Spinal cord (tissue), 10 donors: Measurements from ENCODE around the gene EPHB1. TPM values are rescaled to one million over a fixed set of nuclear protein-coding genes. Genes with fewer than 3 reads are reported as not detected.

Experiments used
- DNase-seq, 6 donors: peaks; one replicate each; pipeline versions ENCODE4 v3.0.0 to v3.0.0-alpha.2; 2013 to 2015; ENCODE audit warnings: low spot score in 6 of 6, low read depth in 4 of 6
- H3K27ac ChIP-seq: one replicate; pipeline ENCODE4 v1.5.1; 2013; ENCODE audit warnings: low read depth, low read length, control low read depth
- H3K27me3 ChIP-seq: one replicate; pipeline ENCODE4 v1.6.1; 2013; ENCODE audit warnings: low read length; ENCODE audit not compliant: control insufficient read depth, insufficient read depth
- H3K36me3 ChIP-seq: one replicate; pipeline ENCODE4 v1.6.1; 2013; ENCODE audit warnings: low read length; ENCODE audit not compliant: control insufficient read depth, insufficient read depth
- H3K4me1 ChIP-seq: one replicate; pipeline ENCODE4 v1.6.1; 2013; ENCODE audit warnings: low read length; ENCODE audit not compliant: control insufficient read depth, insufficient read depth
- H3K4me3 ChIP-seq: one replicate; pipeline ENCODE4 v1.5.1; 2013; ENCODE audit warnings: low read depth, low read length, control low read depth
- H3K9me3 ChIP-seq: one replicate; pipeline ENCODE4 v1.6.1; 2013; ENCODE audit warnings: low read length; ENCODE audit not compliant: control insufficient read depth, insufficient read depth
- WGBS: methylation state at CpG from one replicate; pipeline ENCODE4 v1.1.5; 2013; ENCODE audit warnings: missing lambda C conversion rate; ENCODE audit not compliant: insufficient coverage; 5-methylcytosine and 5-hydroxymethylcytosine counted together
- polyA plus RNA-seq, 2 donors: library from polyadenylated mRNA; unstranded; fragments of 120-200 nt; gene quantifications; one replicate each; pipeline ENCODE4 v1.2.1, GENCODE V29; 2013; ENCODE audit not compliant: insufficient read length in 2 of 2
- total RNA-seq, 2 donors: library from RNA; depleted of rRNA in 1 of 2; stranded (reverse); fragments of 120-200 nt in 1 of 2; fragments of >200 nt in 1 of 2; gene quantifications; one replicate each; pipeline versions ENCODE4 v1.2.3 to v1.2.4, GENCODE V29; 2013 to 2014
- donor health status: healthy.

The EPHB1 gene
- total and polyA plus RNA-seq, 4 donors, result 10.0 to 47.6 (median 22.8) TPM

GRCh38 chr3:134985864-134986715, 191.0 kb downstream of the EPHB1 start:
- H3K9me3 ChIP-seq, result no peaks in the 10 kb centered on the region
- no peaks in the 10 kb centered on the region for H3K27me3 ChIP-seq
- no peak overlapping the region for H3K4me3 ChIP-seq
- no peaks in the 10 kb centered on the region for H3K4me1 ChIP-seq
- WGBS, result 57% methylated on average over 3 of the region's 6 CpGs
- H3K36me3 ChIP-seq, result no peaks in the 10 kb centered on the region
- peak in 1 of 6 donors; percentile 62 for DNase-seq
- no peak overlapping the region for H3K27ac ChIP-seq

GRCh38 chr3:134988666-134989065, 193.6 kb downstream of the EPHB1 start:
- no peaks in the 10 kb centered on the region for H3K27me3 ChIP-seq
- H3K36me3 ChIP-seq, result no peaks in the 10 kb centered on the region
- 0% methylated on average over 1 of the region's 2 CpGs for WGBS
- no peaks in the 10 kb centered on the region for H3K9me3 ChIP-seq
- no peak for DNase-seq
- H3K4me3 ChIP-seq, result no peak overlapping the region
- H3K4me1 ChIP-seq, result peaks cover 17% of the 10 kb centered on the region
- H3K27ac ChIP-seq, result no peak overlapping the region

- Histone ChIP-seq H3K36me3 (no peaks in the 10 kb centered on the region), H3K27ac (no peak overlapping the region), H3K4me3 (no peak overlapping the region), H3K4me1 (peaks cover 17% of the 10 kb centered on the region), H3K9me3 (no peaks in the 10 kb centered on the region), H3K27me3 (no peaks in the 10 kb centered on the region)
- 40% methylated on average over 1 of the region's 4 CpGs for WGBS
- DNase-seq, result no peak
These were observed 195.9 kb downstream of the EPHB1 start for GRCh38 chr3:134991003-134991402.

GRCh38 chr3:134991472-134992010, 196.5 kb downstream of the EPHB1 start:
- Histone ChIP-seq H3K27ac (no peak overlapping the region), H3K27me3 (no peaks in the 10 kb centered on the region), H3K36me3 (no peaks in the 10 kb centered on the region), H3K9me3 (no peaks in the 10 kb centered on the region), H3K4me3 (no peak overlapping the region), H3K4me1 (peaks cover 17% of the 10 kb centered on the region)
- no peak for DNase-seq
- WGBS, result 60% methylated on average over 1 of the region's 2 CpGs

GRCh38 chr3:134992180-134992579, 197.1 kb downstream of the EPHB1 start:
- Histone ChIP-seq H3K36me3 (no peaks in the 10 kb centered on the region), H3K27me3 (no peaks in the 10 kb centered on the region), H3K9me3 (no peaks in the 10 kb centered on the region), H3K4me3 (no peak overlapping the region), H3K27ac (no peak overlapping the region), H3K4me1 (peaks cover 17% of the 10 kb centered on the region)
- 50% methylated on average over 7 of the region's 7 CpGs for WGBS
- peak in 1 of 6 donors; percentile 46 for DNase-seq

- no peaks in the 10 kb centered on the region for H3K27me3 ChIP-seq
- no peak overlapping the region for H3K27ac ChIP-seq
- no peaks in the 10 kb centered on the region for H3K9me3 ChIP-seq
- no peaks in the 10 kb centered on the region for H3K36me3 ChIP-seq
- H3K4me1 ChIP-seq, result peaks cover 17% of the 10 kb centered on the region
- no peak overlapping the region for H3K4me3 ChIP-seq
- no peak for DNase-seq
- WGBS, result no CpG with 5 or more reads among the region's 1 CpG
These were observed 197.5 kb downstream of the EPHB1 start for GRCh38 chr3:134992586-134992985.

GRCh38 chr3:134993011-134993410, 198.0 kb downstream of the EPHB1 start:
- Histone ChIP-seq H3K4me3 (no peak overlapping the region), H3K36me3 (no peaks in the 10 kb centered on the region), H3K27me3 (no peaks in the 10 kb centered on the region), H3K4me1 (peaks cover 17% of the 10 kb centered on the region), H3K9me3 (no peaks in the 10 kb centered on the region), H3K27ac (no peak overlapping the region)
- DNase-seq, result peak in 1 of 6 donors; percentile 71
- WGBS, result 0% methylated on average over 1 of the region's 1 CpG

GRCh38 chr3:134998158-134998557, 203.1 kb downstream of the EPHB1 start:
- Histone ChIP-seq H3K27me3 (no peaks in the 10 kb centered on the region), H3K9me3 (no peaks in the 10 kb centered on the region), H3K4me1 (peaks cover under 1% of the 10 kb centered on the region), H3K27ac (no peak overlapping the region), H3K36me3 (no peaks in the 10 kb centered on the region), H3K4me3 (no peak overlapping the region)
- no peak for DNase-seq

- no peaks in the 10 kb centered on the region for H3K36me3 ChIP-seq
- no peak overlapping the region for H3K27ac ChIP-seq
- 84% methylated on average over 3 of the region's 3 CpGs for WGBS
- no peak overlapping the region for H3K4me3 ChIP-seq
- no peak for DNase-seq
- no peaks in the 10 kb centered on the region for H3K9me3 ChIP-seq
- H3K4me1 ChIP-seq, result no peaks in the 10 kb centered on the region
- no peaks in the 10 kb centered on the region for H3K27me3 ChIP-seq
These were observed 203.8 kb downstream of the EPHB1 start for GRCh38 chr3:134998855-134999254.

GRCh38 chr3:135000465-135000864, 205.4 kb downstream of the EPHB1 start:
- no peaks in the 10 kb centered on the region for H3K9me3 ChIP-seq
- no peaks in the 10 kb centered on the region for H3K4me1 ChIP-seq
- H3K27me3 ChIP-seq, result no peaks in the 10 kb centered on the region
- H3K4me3 ChIP-seq, result no peak overlapping the region
- no peak for DNase-seq
- no CpG with 5 or more reads among the region's 4 CpGs for WGBS
- no peak overlapping the region for H3K27ac ChIP-seq
- no peaks in the 10 kb centered on the region for H3K36me3 ChIP-seq
